Measurements from ENCODE around the gene MTHFR.

- TF ChIP-seq CTCF (IDR thresholded peaks at IDR 0.05) (no peak), POLR2A (IDR thresholded peaks at IDR 0.05) (no peak)
Observed at GRCh38 chr1:11839727-11840705, 34.3 kb upstream of the MTHFR start.
